ENCODE measurements around the gene ZC3H7B. TPM values are rescaled to one million over a fixed set of nuclear protein-coding genes. Genes with fewer than 3 reads are reported as not detected.
A peak's percentile ranks its signal among the peaks of the same experiment; 100 is the strongest.

Gene ZC3H7B
- total RNA-seq, 2 experiments from 2014 or later: 29.5 to 32.7 TPM

DNA sequence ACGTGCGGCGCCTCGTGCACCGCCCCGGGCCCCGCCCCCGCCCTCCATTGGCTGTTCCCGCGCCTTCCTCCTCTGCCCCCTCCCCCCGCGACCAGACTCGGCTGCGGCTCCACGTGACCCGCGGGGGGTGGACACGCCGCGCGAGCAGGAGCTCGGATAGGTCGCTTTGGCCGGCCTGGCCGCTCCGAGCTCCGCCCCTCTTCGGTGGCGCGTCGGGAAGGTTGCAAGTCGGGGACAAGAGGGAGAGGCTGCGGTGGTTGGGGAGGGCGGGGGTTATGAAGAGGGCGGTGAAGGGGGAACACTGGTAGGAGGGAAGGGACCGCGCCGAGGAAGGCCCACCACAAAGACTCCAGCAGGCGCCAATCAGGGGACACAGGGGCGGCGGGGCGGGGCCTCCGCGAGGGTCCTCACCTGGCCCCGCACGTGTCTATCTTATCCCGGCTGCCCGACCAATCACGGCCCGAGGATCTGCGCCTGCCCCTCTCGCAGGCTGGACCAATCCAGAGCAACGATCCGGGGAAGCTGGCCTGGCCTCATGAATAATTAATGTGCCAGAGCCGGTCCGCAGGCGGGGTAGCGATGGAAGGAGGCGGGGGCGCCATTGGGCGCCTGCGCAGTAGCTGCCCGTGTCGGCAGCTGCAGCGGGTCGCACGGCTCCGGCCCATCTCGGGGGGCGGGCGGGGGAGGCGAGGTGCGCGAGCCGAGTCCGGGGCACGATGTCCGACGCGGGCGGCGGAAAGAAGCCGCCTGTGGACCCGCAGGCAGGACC, 80.2 kb downstream of the ZC3H7B start, which contains the start of gene TEF:
Gene TEF (plus strand): TSS at position 614 of the 769 bp plus-strand sequence. CDS start 103 bp downstream, at position 717.
- Histone ChIP-seq H3K27me3 (ENCODE audit: control insufficient read depth in 1 of 2, insufficient read depth in 2 of 2, low read length in 2 of 2) (no peaks in the 10 kb centered on the region), H3K4me3 (ENCODE audit: low read length) (peak within 1 kb of the TSS; percentile 66), H3K4me1 (ENCODE audit: insufficient read depth, low read length) (peaks cover 20% of the 10 kb centered on the region), H3K9me3 (ENCODE audit: control insufficient read depth in 1 of 2, insufficient read depth in 1 of 2, low read length in 2 of 2) (no peaks in the 10 kb centered on the region), H3K36me3 (ENCODE audit: insufficient read depth, low read length) (no peaks in the 10 kb centered on the region), H3K27ac (ENCODE audit: low read depth in 1 of 2, low read length in 2 of 2) (peak within 1 kb of the TSS; percentile 78 to 96)
- ATAC-seq (ENCODE audit: poor library complexity) (peak; percentile 79), DNase-seq (peak; percentile 96 to 99 (median 98))
- Mint-ChIP-seq H3K27me3 (no peaks in the 10 kb centered on the region), H3K4me3 (peak within 1 kb of the TSS; percentile 98), H3K36me3 (ENCODE audit: low read depth) (peaks cover 6% of the 10 kb centered on the region), H3K27ac (peak within 1 kb of the TSS; percentile 99), H3K4me1 (ENCODE audit: low read depth) (peaks cover 31% of the 10 kb centered on the region), H3K9me3 (no peaks in the 10 kb centered on the region)
- intact Hi-C loops (cut with DNase I, micrococcal nuclease): loop anchor here (1.0 to 5.0 kb wide), 10 partner anchors 65 to 525 kb away; partner anchors contain the start of genes RANGAP1 (in 2 of the 2), ST13 (in 2 of the 2), XPNPEP3 (in 2 of the 2) and ACO2 (in 1 of the 2)
- ChIA-PET CTCF (interaction anchor here (1.0 to 2.5 kb wide), 6 partner anchors 22 to 151 kb away, joined by 3 to 8 read pairs (median 4); partner anchors contain the start of genes PHF5A and ZC3H7B), POLR2A (interaction anchor here (0.6 to 4.7 kb wide), 36 partner anchors 8 to 1337 kb away, joined by 3 to 66 read pairs (median 7); partner anchors contain the start of genes ACO2, CCDC134, DESI1 and EP300)
- TF ChIP-seq, protein P1, sequence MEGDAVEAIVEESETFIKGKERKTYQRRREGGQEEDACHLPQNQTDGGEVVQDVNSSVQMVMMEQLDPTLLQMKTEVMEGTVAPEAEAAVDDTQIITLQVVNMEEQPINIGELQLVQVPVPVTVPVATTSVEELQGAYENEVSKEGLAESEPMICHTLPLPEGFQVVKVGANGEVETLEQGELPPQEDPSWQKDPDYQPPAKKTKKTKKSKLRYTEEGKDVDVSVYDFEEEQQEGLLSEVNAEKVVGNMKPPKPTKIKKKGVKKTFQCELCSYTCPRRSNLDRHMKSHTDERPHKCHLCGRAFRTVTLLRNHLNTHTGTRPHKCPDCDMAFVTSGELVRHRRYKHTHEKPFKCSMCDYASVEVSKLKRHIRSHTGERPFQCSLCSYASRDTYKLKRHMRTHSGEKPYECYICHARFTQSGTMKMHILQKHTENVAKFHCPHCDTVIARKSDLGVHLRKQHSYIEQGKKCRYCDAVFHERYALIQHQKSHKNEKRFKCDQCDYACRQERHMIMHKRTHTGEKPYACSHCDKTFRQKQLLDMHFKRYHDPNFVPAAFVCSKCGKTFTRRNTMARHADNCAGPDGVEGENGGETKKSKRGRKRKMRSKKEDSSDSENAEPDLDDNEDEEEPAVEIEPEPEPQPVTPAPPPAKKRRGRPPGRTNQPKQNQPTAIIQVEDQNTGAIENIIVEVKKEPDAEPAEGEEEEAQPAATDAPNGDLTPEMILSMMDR (IDR thresholded peaks at IDR 0.05): no peak

DNA sequence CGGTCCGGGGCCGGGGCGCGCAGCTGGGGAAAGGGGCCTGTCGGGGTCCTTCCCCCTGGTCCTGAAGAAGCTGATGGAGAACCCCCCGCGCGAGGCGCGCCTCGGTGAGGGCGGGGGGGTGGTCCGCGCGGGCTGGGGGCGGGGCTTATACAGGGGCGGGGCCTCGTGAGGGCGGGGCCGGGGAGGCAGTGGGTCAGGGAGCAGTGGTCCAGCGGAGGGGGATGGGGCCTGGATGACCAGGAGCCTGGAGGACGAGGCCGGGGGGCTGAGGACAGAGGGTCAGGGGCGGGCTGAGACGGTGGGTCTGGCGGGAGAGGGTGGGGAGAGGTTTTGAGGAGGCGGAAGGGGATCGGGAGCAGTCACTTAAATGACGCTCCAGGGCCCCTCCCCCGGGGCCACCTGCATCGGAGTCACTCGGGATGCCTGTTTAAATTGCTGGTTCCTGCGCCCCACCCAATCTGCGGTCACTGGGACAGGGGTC, 80.8 kb downstream of the ZC3H7B start:
- H3K4me1 Mint-ChIP-seq (ENCODE audit: low read depth): peaks cover 31% of the 10 kb centered on the region
- ChIA-PET POLR2A (interaction anchor here (0.6 to 4.7 kb wide), 29 partner anchors 7 to 1338 kb away, joined by 3 to 66 read pairs (median 7); partner anchors contain the start of genes ACO2, CCDC134, DESI1 and EP300), CTCF (interaction anchor here (1.0 to 2.5 kb wide), 5 partner anchors 22 to 151 kb away, joined by 3 to 8 read pairs (median 5); partner anchors contain the start of genes PHF5A and ZC3H7B)
- H3K4me3 ChIP-seq (ENCODE audit: low read length): peak overlapping the region; percentile 66
- peak overlapping the region; percentile 99 for H3K27ac Mint-ChIP-seq
- intact Hi-C loops (cut with DNase I, micrococcal nuclease): loop anchor here (5.0 kb wide), 3 partner anchors 80 to 525 kb away; partner anchors contain the start of genes L3MBTL2 (in 1 of the 2), ST13 (in 1 of the 2), XPNPEP3 (in 1 of the 2) and ZC3H7B (in 1 of the 2)
- H3K4me3 Mint-ChIP-seq: peak overlapping the region; percentile 98
- no peaks in the 10 kb centered on the region for H3K27me3 Mint-ChIP-seq
- DNase-seq (peak; percentile 28 to 82 (median 57)), ATAC-seq (ENCODE audit: poor library complexity) (peak; percentile 33)
- H3K36me3 Mint-ChIP-seq (ENCODE audit: low read depth): peaks cover 6% of the 10 kb centered on the region
- no peaks in the 10 kb centered on the region for H3K27me3 ChIP-seq (ENCODE audit: control insufficient read depth in 1 of 2, insufficient read depth in 2 of 2, low read length in 2 of 2)
- no peaks in the 10 kb centered on the region for H3K9me3 Mint-ChIP-seq
- TF ChIP-seq, protein P1 (IDR thresholded peaks at IDR 0.05): no peak
- H3K36me3 ChIP-seq (ENCODE audit: insufficient read depth, low read length): peaks cover 2% of the 10 kb centered on the region
- peaks cover 20% of the 10 kb centered on the region for H3K4me1 ChIP-seq (ENCODE audit: insufficient read depth, low read length)
- H3K27ac ChIP-seq (ENCODE audit: low read depth in 1 of 2, low read length in 2 of 2): peak overlapping the region; percentile 78 to 95
- H3K9me3 ChIP-seq (ENCODE audit: control insufficient read depth in 1 of 2, insufficient read depth in 1 of 2, low read length in 2 of 2): no peaks in the 10 kb centered on the region

DNA sequence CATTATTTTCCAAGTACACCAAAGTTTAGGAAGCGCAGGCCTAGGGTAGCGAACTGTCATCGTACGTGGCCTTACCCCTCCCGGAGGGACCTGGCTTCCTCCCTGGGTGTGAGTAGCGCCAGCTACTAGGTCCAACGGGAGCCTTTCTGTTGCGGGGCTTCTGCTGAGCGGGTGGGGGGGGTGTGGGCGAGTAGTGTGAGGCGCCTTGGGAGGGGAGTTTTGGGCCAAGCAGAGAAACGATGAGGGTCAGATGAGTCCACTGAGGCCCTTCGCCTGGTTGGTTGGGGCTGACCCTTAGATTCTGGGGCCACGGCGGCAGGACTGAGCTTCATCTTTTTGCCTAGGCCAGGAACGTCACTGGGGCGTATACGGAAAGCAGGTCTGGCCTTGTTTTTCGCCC, 81.3 kb downstream of the ZC3H7B start:
- H3K4me3 ChIP-seq (ENCODE audit: low read length): peak overlapping the region; percentile 66
- Mint-ChIP-seq H3K27me3 (no peaks in the 10 kb centered on the region), H3K27ac (peak overlapping the region; percentile 99), H3K9me3 (no peaks in the 10 kb centered on the region), H3K4me3 (peak overlapping the region; percentile 98), H3K4me1 (ENCODE audit: low read depth) (peaks cover 31% of the 10 kb centered on the region), H3K36me3 (ENCODE audit: low read depth) (peaks cover 6% of the 10 kb centered on the region)
- TF ChIP-seq, protein P1 (IDR thresholded peaks at IDR 0.05): no peak
- H3K27me3 ChIP-seq (ENCODE audit: control insufficient read depth in 1 of 2, insufficient read depth in 2 of 2, low read length in 2 of 2): no peaks in the 10 kb centered on the region
- peak overlapping the region in 1 of 2 donors; percentile 78 for H3K27ac ChIP-seq (ENCODE audit: low read depth in 1 of 2, low read length in 2 of 2)
- H3K36me3 ChIP-seq (ENCODE audit: insufficient read depth, low read length): peaks cover 6% of the 10 kb centered on the region
- H3K4me1 ChIP-seq (ENCODE audit: insufficient read depth, low read length): peaks cover 20% of the 10 kb centered on the region
- no peaks in the 10 kb centered on the region for H3K9me3 ChIP-seq (ENCODE audit: control insufficient read depth in 1 of 2, insufficient read depth in 1 of 2, low read length in 2 of 2)
- intact Hi-C loops (cut with DNase I, micrococcal nuclease): loop anchor here (5.0 kb wide), 3 partner anchors 80 to 525 kb away; partner anchors contain the start of genes L3MBTL2 (in 1 of the 2), ST13 (in 1 of the 2), XPNPEP3 (in 1 of the 2) and ZC3H7B (in 1 of the 2)
- DNase-seq (no peak), ATAC-seq (ENCODE audit: poor library complexity) (no peak)
- ChIA-PET CTCF (interaction anchor here (1.2 to 2.5 kb wide), 2 partner anchors 21 to 150 kb away, joined by 3 to 8 read pairs; no protein-coding TSS in a partner anchor), POLR2A (interaction anchor here (1.0 to 4.7 kb wide), 12 partner anchors 9 to 526 kb away, joined by 4 to 66 read pairs (median 14); partner anchors contain the start of genes ACO2, DESI1, EP300 and PHF5A)

Data from CD4-positive, alpha-beta T cell (primary cell).